Measurements from ENCODE around the gene CHKA. TPM values are rescaled to one million over a fixed set of nuclear protein-coding genes. Genes with fewer than 3 reads are reported as not detected.

CHKA gene
- total RNA-seq, 1 experiment from 2014 or later, result 35.8 TPM

GRCh38 chr11:68148071-68148805, 27.1 kb upstream of the CHKA start:
- Histone ChIP-seq H3K27me3 (ENCODE audit: low read length) (no peaks in the 10 kb centered on the region), H3K9me2 (replicated peaks; ENCODE audit: insufficient read depth, low read length) (no peaks in the 10 kb centered on the region), H3K9ac (ENCODE audit: low read length) (no peak overlapping the region), H3K79me2 (ENCODE audit: low read length) (no peaks in the 10 kb centered on the region), H3K27ac (ENCODE audit: low read length) (no peak overlapping the region), H2AFZ (ENCODE audit: low read length) (no peak overlapping the region), H4K20me1 (ENCODE audit: insufficient read depth, low read depth, low read length) (no peaks in the 10 kb centered on the region), H3K4me1 (ENCODE audit: low read length) (peaks cover 4% of the 10 kb centered on the region; the same call in 1 of the 2 replicates), H3K4me2 (ENCODE audit: low read depth, low read length, poor library complexity, severe bottlenecking) (no peak overlapping the region), H3K36me3 (ENCODE audit: insufficient read depth, low read length) (no peaks in the 10 kb centered on the region), H3K4me3 (ENCODE audit: low read length) (no peak overlapping the region), H3K9me3 (ENCODE audit: low read length) (no peaks in the 10 kb centered on the region)
- no peak for DNase-seq

- H3K9me2 ChIP-seq (replicated peaks; ENCODE audit: insufficient read depth, low read length), result no peaks in the 10 kb centered on the region
- no peak overlapping the region for H3K4me2 ChIP-seq (ENCODE audit: low read depth, low read length, poor library complexity, severe bottlenecking)
- DNase-seq, result no peak
- H3K36me3 ChIP-seq (ENCODE audit: insufficient read depth, low read length), result no peaks in the 10 kb centered on the region
- H3K9me3 ChIP-seq (ENCODE audit: low read length), result no peaks in the 10 kb centered on the region
- H4K20me1 ChIP-seq (ENCODE audit: insufficient read depth, low read depth, low read length), result no peaks in the 10 kb centered on the region
- H3K27ac ChIP-seq (ENCODE audit: low read length), result no peak overlapping the region
- no peak overlapping the region for H3K9ac ChIP-seq (ENCODE audit: low read length)
- no peak overlapping the region for H3K4me3 ChIP-seq (ENCODE audit: low read length)
- peaks cover 9% of the 10 kb centered on the region for H3K4me1 ChIP-seq (ENCODE audit: low read length)
- no peaks in the 10 kb centered on the region for H3K27me3 ChIP-seq (ENCODE audit: low read length)
- no peaks in the 10 kb centered on the region for H3K79me2 ChIP-seq (ENCODE audit: low read length)
- no peak overlapping the region for H2AFZ ChIP-seq (ENCODE audit: low read length)
These were observed 25.7 kb upstream of the CHKA start for GRCh38 chr11:68146704-68147474.

- H3K79me2 ChIP-seq (ENCODE audit: low read length), result no peaks in the 10 kb centered on the region
- H3K4me2 ChIP-seq (ENCODE audit: low read depth, low read length, poor library complexity, severe bottlenecking), result no peak overlapping the region
- no peak overlapping the region for H2AFZ ChIP-seq (ENCODE audit: low read length)
- no peak overlapping the region for H3K4me3 ChIP-seq (ENCODE audit: low read length)
- H3K9me3 ChIP-seq (ENCODE audit: low read length), result no peaks in the 10 kb centered on the region
- no peak for DNase-seq
- H3K9me2 ChIP-seq (replicated peaks; ENCODE audit: insufficient read depth, low read length), result no peaks in the 10 kb centered on the region
- H3K9ac ChIP-seq (ENCODE audit: low read length), result no peak overlapping the region
- no peak overlapping the region for H3K27ac ChIP-seq (ENCODE audit: low read length)
- no peaks in the 10 kb centered on the region for H4K20me1 ChIP-seq (ENCODE audit: insufficient read depth, low read depth, low read length)
- H3K27me3 ChIP-seq (ENCODE audit: low read length), result no peaks in the 10 kb centered on the region
- no peaks in the 10 kb centered on the region for H3K36me3 ChIP-seq (ENCODE audit: insufficient read depth, low read length)
- H3K4me1 ChIP-seq (ENCODE audit: low read length), result peaks cover 17% of the 10 kb centered on the region
These were observed 24.9 kb upstream of the CHKA start for GRCh38 chr11:68146010-68146540.

GRCh38 chr11:68145120-68145866, 24.1 kb upstream of the CHKA start:
- Histone ChIP-seq H4K20me1 (ENCODE audit: insufficient read depth, low read depth, low read length) (no peaks in the 10 kb centered on the region), H3K36me3 (ENCODE audit: insufficient read depth, low read length) (no peaks in the 10 kb centered on the region), H3K4me2 (ENCODE audit: low read depth, low read length, poor library complexity, severe bottlenecking) (no peak overlapping the region), H3K27ac (ENCODE audit: low read length) (no peak overlapping the region), H3K27me3 (ENCODE audit: low read length) (no peaks in the 10 kb centered on the region), H3K79me2 (ENCODE audit: low read length) (no peaks in the 10 kb centered on the region), H3K4me3 (ENCODE audit: low read length) (no peak overlapping the region), H3K4me1 (ENCODE audit: low read length) (peaks cover 25% of the 10 kb centered on the region), H3K9me2 (replicated peaks; ENCODE audit: insufficient read depth, low read length) (no peaks in the 10 kb centered on the region), H3K9me3 (ENCODE audit: low read length) (no peaks in the 10 kb centered on the region), H2AFZ (ENCODE audit: low read length) (no peak overlapping the region), H3K9ac (ENCODE audit: low read length) (no peak overlapping the region)
- no peak for DNase-seq

GRCh38 chr11:68143310-68143689, 22.1 kb upstream of the CHKA start:
- H3K4me2 ChIP-seq (ENCODE audit: low read depth, low read length, poor library complexity, severe bottlenecking), result no peak overlapping the region
- no peaks in the 10 kb centered on the region for H3K79me2 ChIP-seq (ENCODE audit: low read length)
- no peaks in the 10 kb centered on the region for H3K36me3 ChIP-seq (ENCODE audit: insufficient read depth, low read length)
- H3K27me3 ChIP-seq (ENCODE audit: low read length), result no peaks in the 10 kb centered on the region
- H3K9me2 ChIP-seq (replicated peaks; ENCODE audit: insufficient read depth, low read length), result no peaks in the 10 kb centered on the region
- no peak for DNase-seq
- H3K9me3 ChIP-seq (ENCODE audit: low read length), result no peaks in the 10 kb centered on the region
- no peak overlapping the region for H3K4me3 ChIP-seq (ENCODE audit: low read length)
- no peak overlapping the region for H3K9ac ChIP-seq (ENCODE audit: low read length)
- no peaks in the 10 kb centered on the region for H4K20me1 ChIP-seq (ENCODE audit: insufficient read depth, low read depth, low read length)
- no peak overlapping the region for H3K27ac ChIP-seq (ENCODE audit: low read length)
- H2AFZ ChIP-seq (ENCODE audit: low read length), result no peak overlapping the region
- peaks cover 21% of the 10 kb centered on the region for H3K4me1 ChIP-seq (ENCODE audit: low read length)

- Histone ChIP-seq H3K9me2 (replicated peaks; ENCODE audit: insufficient read depth, low read length) (no peaks in the 10 kb centered on the region), H3K79me2 (ENCODE audit: low read length) (no peaks in the 10 kb centered on the region), H2AFZ (ENCODE audit: low read length) (0 out of 2 replicates have a peak overlapping the region, but pooled peaks have one; percentile 20), H3K4me2 (ENCODE audit: low read depth, low read length, poor library complexity, severe bottlenecking) (peak overlapping the region; percentile 33), H4K20me1 (ENCODE audit: insufficient read depth, low read depth, low read length) (no peaks in the 10 kb centered on the region), H3K9ac (ENCODE audit: low read length) (no peak overlapping the region), H3K27ac (ENCODE audit: low read length) (no peak overlapping the region), H3K4me3 (ENCODE audit: low read length) (no peak overlapping the region), H3K36me3 (ENCODE audit: insufficient read depth, low read length) (no peaks in the 10 kb centered on the region), H3K9me3 (ENCODE audit: low read length) (no peaks in the 10 kb centered on the region), H3K27me3 (ENCODE audit: low read length) (no peaks in the 10 kb centered on the region), H3K4me1 (ENCODE audit: low read length) (peaks cover 21% of the 10 kb centered on the region)
- no peak for DNase-seq
These were observed 21.5 kb upstream of the CHKA start for GRCh38 chr11:68142441-68143309.

- Histone ChIP-seq H3K9me2 (replicated peaks; ENCODE audit: insufficient read depth, low read length) (no peaks in the 10 kb centered on the region), H3K36me3 (ENCODE audit: insufficient read depth, low read length) (no peaks in the 10 kb centered on the region), H3K27ac (ENCODE audit: low read length) (no peak overlapping the region), H3K27me3 (ENCODE audit: low read length) (no peaks in the 10 kb centered on the region), H3K4me3 (ENCODE audit: low read length) (no peak overlapping the region), H3K79me2 (ENCODE audit: low read length) (no peaks in the 10 kb centered on the region), H3K9ac (ENCODE audit: low read length) (peak overlapping the region; percentile 28; the same call in 1 of the 2 replicates), H3K4me1 (ENCODE audit: low read length) (peaks cover 21% of the 10 kb centered on the region), H4K20me1 (ENCODE audit: insufficient read depth, low read depth, low read length) (no peaks in the 10 kb centered on the region), H3K9me3 (ENCODE audit: low read length) (no peaks in the 10 kb centered on the region), H2AFZ (ENCODE audit: low read length) (0 out of 2 replicates have a peak overlapping the region, but pooled peaks have one; percentile 20), H3K4me2 (ENCODE audit: low read depth, low read length, poor library complexity, severe bottlenecking) (peak overlapping the region; percentile 33)
- no peak for DNase-seq
These were observed 20.8 kb upstream of the CHKA start for GRCh38 chr11:68142028-68142412.

Data from Karpas-422 (cell line).